SK-N-SH treated with all-trans-retinoic acid at 6 μM for 48 hours (cell line): Measurements from ENCODE around the gene HECTD1.

Experiments used
- PATZ1 ChIP-seq: fragments of 250-450 bp; sonication (Bioruptor Pico); IDR thresholded peaks from 2 replicates; pipeline ENCODE4 v1.8.0; 2020; ENCODE audit warnings: mild to moderate bottlenecking, moderate library complexity, borderline replicate concordance
- ZNF8 ChIP-seq: fragments of 450-650 bp; formaldehyde crosslinking; IDR thresholded peaks from 2 replicates; pipeline ENCODE4 v1.5.0; 2020; ENCODE audit warnings: mild to moderate bottlenecking, moderate library complexity

- no peak for TF ChIP-seq ZNF8 (CRISPR knock-in tag)
- no peak for TF ChIP-seq PATZ1 (CRISPR knock-in tag)
These were observed 111.3 kb downstream of the HECTD1 start for GRCh38 chr14:31096255-31096654.
